NOMO-1 (cell line): ENCODE data around the gene GPHA2.
A peak's percentile ranks its signal among the peaks of the same experiment; 100 is the strongest.

ENCODE experiments used
- DNase-seq, 2 experiments: peaks; one replicate each; lab custom pipeline; 2025; ENCODE audit not compliant: unreplicated experiment in 2 of 2; lab: John Stamatoyannopoulos, UW

Gene GPHA2

GRCh38 chr11:64911689-64912088, 24.0 kb downstream of the GPHA2 start:
- no peak for DNase-seq

- DNase-seq = no peak
These were observed 24.6 kb downstream of the GPHA2 start for GRCh38 chr11:64911142-64911541.

GRCh38 chr11:64910451-64911093, 25.1 kb downstream of the GPHA2 start:
- DNase-seq = no peak

- no peak for DNase-seq
These were observed 25.9 kb downstream of the GPHA2 start for GRCh38 chr11:64909653-64910343.

- DNase-seq = no peak
These were observed 26.9 kb downstream of the GPHA2 start for GRCh38 chr11:64908766-64909165.

- DNase-seq = no peak
These were observed 29.4 kb downstream of the GPHA2 start for GRCh38 chr11:64906314-64906635.

GRCh38 chr11:64905516-64906313, 30.0 kb downstream of the GPHA2 start:
- DNase-seq = no peak

GRCh38 chr11:64903291-64903833, 32.3 kb downstream of the GPHA2 start:
- DNase-seq = no peak

- no peak for DNase-seq
These were observed 33.4 kb downstream of the GPHA2 start for GRCh38 chr11:64902102-64902900.

- DNase-seq = no peak
These were observed 34.9 kb downstream of the GPHA2 start for GRCh38 chr11:64900774-64901173.

GRCh38 chr11:64900263-64900678, 35.4 kb downstream of the GPHA2 start:
- DNase-seq = no peak

- DNase-seq = no peak
These were observed 37.2 kb downstream of the GPHA2 start for GRCh38 chr11:64898541-64898940.

- no peak for DNase-seq
These were observed 37.6 kb downstream of the GPHA2 start for GRCh38 chr11:64898076-64898445.

GRCh38 chr11:64897381-64898075, 38.2 kb downstream of the GPHA2 start:
- no peak for DNase-seq

GRCh38 chr11:64896448-64897022, 39.2 kb downstream of the GPHA2 start:
- no peak for DNase-seq

GRCh38 chr11:64894812-64895452, 40.8 kb downstream of the GPHA2 start:
- DNase-seq = no peak

GRCh38 chr11:64894070-64894811, 41.5 kb downstream of the GPHA2 start:
- peak; percentile 54 to 75 for DNase-seq

GRCh38 chr11:64893194-64894069, 42.3 kb downstream of the GPHA2 start:
- DNase-seq = no peak
